ENCODE measurements around the gene SSC5D.
"Not testable (repeated sequence)": the region's sequence is repeated elsewhere in the genome, so short reads cannot be mapped to it uniquely, and the experiment has no call there.

The SSC5D gene

DNA sequence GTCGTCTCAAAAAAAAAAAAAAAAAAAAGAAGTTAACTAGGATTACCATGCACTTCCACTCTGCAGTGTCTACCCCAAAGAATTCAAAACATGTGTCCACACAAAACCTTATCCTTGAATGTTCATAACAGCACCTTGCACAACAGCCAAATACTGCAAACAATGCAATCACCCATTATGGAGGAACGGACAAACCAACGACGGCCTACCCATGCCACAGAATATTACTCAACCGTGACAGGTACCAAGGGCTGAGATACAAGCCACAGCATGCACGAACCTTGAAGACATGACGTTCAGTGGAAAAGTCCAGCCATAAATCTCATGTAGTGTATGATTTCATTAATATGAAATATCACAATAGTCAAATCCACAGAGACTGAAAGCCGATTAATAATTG is 42.2 kb upstream of the SSC5D start:
- WGBS: 84% methylated on average over 8 of the region's 8 CpGs
- peaks cover 5% of the 10 kb centered on the region; the same call in 1 of the 2 replicates for H3K4me1 ChIP-seq (ENCODE audit: insufficient read depth, low read length)

GRCh38 chr19:55447421-55448174 is 40.6 kb upstream of the SSC5D start:
- no peaks in the 10 kb centered on the region for H3K36me3 ChIP-seq (ENCODE audit: insufficient read depth, low read length)
- no peak overlapping the region for H3K9ac ChIP-seq (ENCODE audit: low read depth, low read length)
- no peak overlapping the region for H3K4me3 ChIP-seq (ENCODE audit: low read length)
- WGBS: 37% methylated on average over 16 of the region's 16 CpGs
- peaks cover 98% of the 10 kb centered on the region for H3K27me3 ChIP-seq (ENCODE audit: insufficient read depth, low read length)
- H3K27ac ChIP-seq (ENCODE audit: low read depth, low read length): no peak overlapping the region
- H3K9me3 ChIP-seq (ENCODE audit: insufficient read depth, low read depth, low read length): no peaks in the 10 kb centered on the region
- H3K4me1 ChIP-seq (ENCODE audit: insufficient read depth, low read length): no peaks in the 10 kb centered on the region; the same call in 1 of the 2 replicates

More for the DNA sequence above, 42.2 kb upstream of the SSC5D start:
- peaks cover 98% of the 10 kb centered on the region for H3K27me3 ChIP-seq (ENCODE audit: insufficient read depth, low read length)
- no peak overlapping the region for H3K4me3 ChIP-seq (ENCODE audit: low read length)
- no peaks in the 10 kb centered on the region for H3K9me3 ChIP-seq (ENCODE audit: insufficient read depth, low read depth, low read length)
- no peak overlapping the region for H3K27ac ChIP-seq (ENCODE audit: low read depth, low read length)
- no peak overlapping the region for H3K9ac ChIP-seq (ENCODE audit: low read depth, low read length)
- no peaks in the 10 kb centered on the region for H3K36me3 ChIP-seq (ENCODE audit: insufficient read depth, low read length)

DNA sequence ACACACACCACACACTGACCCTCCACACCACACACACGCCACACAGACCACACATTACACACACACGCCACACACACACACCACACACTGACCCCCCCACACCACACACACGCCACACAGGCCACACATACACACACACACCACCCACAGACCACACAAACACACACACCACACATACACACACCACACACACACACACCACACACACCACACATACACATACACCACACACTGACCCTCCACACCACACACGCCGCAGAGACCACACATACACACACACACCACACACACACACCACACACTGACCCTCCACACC is 40.1 kb upstream of the SSC5D start:
- H3K27me3 ChIP-seq (ENCODE audit: insufficient read depth, low read length): peaks cover 93% of the 10 kb centered on the region
- not testable (repeated sequence) for H3K4me3 ChIP-seq (ENCODE audit: low read length); H3K27ac ChIP-seq (ENCODE audit: low read depth, low read length); H3K9ac ChIP-seq (ENCODE audit: low read depth, low read length); H3K36me3 ChIP-seq (ENCODE audit: insufficient read depth, low read length); H3K9me3 ChIP-seq (ENCODE audit: insufficient read depth, low read depth, low read length); H3K4me1 ChIP-seq (ENCODE audit: insufficient read depth, low read length)
- WGBS: 91% methylated on average over 5 of the region's 5 CpGs

GRCh38 chr19:55449469-55449868 is 38.8 kb upstream of the SSC5D start:
- Histone ChIP-seq H3K27me3 (ENCODE audit: insufficient read depth, low read length) (peaks cover 79% of the 10 kb centered on the region), H3K36me3 (ENCODE audit: insufficient read depth, low read length) (no peaks in the 10 kb centered on the region), H3K4me3 (ENCODE audit: low read length) (no peak overlapping the region), H3K4me1 (ENCODE audit: insufficient read depth, low read length) (no peaks in the 10 kb centered on the region; the same call in 1 of the 2 replicates), H3K27ac (ENCODE audit: low read depth, low read length) (no peak overlapping the region), H3K9ac (ENCODE audit: low read depth, low read length) (no peak overlapping the region), H3K9me3 (ENCODE audit: insufficient read depth, low read depth, low read length) (no peaks in the 10 kb centered on the region)
- WGBS: 39% methylated on average over 16 of the region's 16 CpGs

DNA sequence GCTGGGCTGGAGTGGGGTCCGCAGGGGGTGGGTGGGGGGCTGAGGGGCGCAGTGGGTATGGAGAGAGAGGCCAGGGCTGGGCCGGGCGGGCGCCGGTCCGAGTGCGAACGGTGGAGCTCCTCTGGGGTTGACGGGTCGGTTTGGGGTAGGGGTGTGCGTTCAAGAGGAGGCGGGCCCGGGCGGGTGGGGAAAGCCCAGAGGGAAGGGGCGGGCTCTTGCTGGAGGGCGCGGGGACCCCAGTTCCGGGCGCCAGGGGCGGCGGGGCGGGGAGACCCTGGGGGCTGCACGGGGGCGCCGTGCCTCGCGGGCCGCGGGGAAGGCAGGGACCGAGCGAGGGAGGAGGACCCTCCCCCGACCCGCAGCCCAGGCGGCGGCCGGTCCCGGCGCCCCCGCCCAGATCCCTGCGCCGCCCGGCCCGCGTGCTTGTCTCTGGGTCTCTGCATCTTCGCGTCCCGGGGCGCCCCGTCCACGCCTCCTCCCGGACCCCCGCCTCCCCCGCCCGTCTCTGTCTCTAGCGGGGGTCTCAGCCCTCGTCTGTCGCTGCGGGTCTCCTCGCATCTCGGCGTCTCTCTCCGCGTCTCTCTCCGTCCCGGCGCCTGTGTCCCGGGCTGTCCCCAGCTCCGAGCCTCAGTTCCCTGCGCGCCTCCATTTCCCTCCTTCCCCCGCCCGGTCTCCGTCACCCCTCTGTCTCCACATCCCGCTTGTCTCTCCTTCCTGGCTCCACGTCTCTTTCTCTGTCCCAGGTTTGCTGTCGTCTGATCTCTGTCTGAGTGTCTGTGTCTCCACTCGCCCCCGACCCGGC is 36.9 kb upstream of the SSC5D start:
- no peak overlapping the region for H3K27ac ChIP-seq (ENCODE audit: low read depth, low read length)
- 3% methylated on average over 79 of the region's 80 CpGs for WGBS
- H3K27me3 ChIP-seq (ENCODE audit: insufficient read depth, low read length): peaks cover 61% of the 10 kb centered on the region
- H3K4me1 ChIP-seq (ENCODE audit: insufficient read depth, low read length): no peaks in the 10 kb centered on the region; the same call in 1 of the 2 replicates
- no peaks in the 10 kb centered on the region for H3K9me3 ChIP-seq (ENCODE audit: insufficient read depth, low read depth, low read length)
- H3K4me3 ChIP-seq (ENCODE audit: low read length): peak overlapping the region; percentile 37
- H3K36me3 ChIP-seq (ENCODE audit: insufficient read depth, low read length): no peaks in the 10 kb centered on the region
- H3K9ac ChIP-seq (ENCODE audit: low read depth, low read length): no peak overlapping the region

DNA sequence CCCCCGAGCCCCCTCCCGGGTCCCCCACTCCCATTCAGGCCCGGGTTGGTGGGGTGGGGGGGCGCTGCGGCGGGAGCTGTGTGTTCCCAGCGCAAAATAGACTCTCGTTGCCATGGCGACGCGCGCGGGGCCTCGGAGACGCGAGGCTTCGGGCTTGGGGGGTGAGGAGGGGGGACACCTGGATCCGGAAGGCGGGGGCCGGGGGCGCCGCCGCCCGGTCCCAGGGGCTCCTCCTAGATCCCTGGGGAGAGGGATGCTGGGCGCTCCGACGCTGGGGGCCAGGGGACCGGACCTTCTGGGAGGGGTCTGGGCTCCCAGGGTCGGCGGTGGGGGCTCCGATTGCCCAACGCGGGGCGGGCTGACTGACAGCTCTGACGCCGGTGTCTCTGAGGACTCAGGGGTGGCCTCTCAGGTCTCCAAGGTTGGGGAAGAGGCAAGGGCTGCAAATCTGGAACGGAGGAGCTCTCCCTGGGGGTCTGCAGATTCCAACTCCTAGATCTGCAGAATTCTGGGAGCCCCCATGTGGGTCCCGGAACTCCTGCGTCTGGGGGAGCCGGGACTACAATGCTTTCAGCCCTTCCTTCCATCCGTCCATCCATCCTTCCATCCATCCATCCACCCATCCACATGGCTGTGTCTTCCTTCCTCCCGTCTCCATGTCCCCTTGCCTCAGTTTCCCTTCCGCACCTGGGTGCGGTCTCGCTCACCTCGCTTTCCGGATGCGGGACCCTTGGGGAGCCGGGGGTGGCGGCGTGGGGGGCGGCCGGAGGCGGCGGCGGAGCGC is 36.1 kb upstream of the SSC5D start:
- no peaks in the 10 kb centered on the region; the same call in 1 of the 2 replicates for H3K4me1 ChIP-seq (ENCODE audit: insufficient read depth, low read length)
- no peak overlapping the region for H3K27ac ChIP-seq (ENCODE audit: low read depth, low read length)
- H3K27me3 ChIP-seq (ENCODE audit: insufficient read depth, low read length): peaks cover 53% of the 10 kb centered on the region
- peak overlapping the region; percentile 48 for H3K4me3 ChIP-seq (ENCODE audit: low read length)
- H3K9ac ChIP-seq (ENCODE audit: low read depth, low read length): no peak overlapping the region; the same call in 1 of the 2 replicates
- no peaks in the 10 kb centered on the region for H3K9me3 ChIP-seq (ENCODE audit: insufficient read depth, low read depth, low read length)
- no peaks in the 10 kb centered on the region for H3K36me3 ChIP-seq (ENCODE audit: insufficient read depth, low read length)
- WGBS: 5% methylated on average over 55 of the region's 57 CpGs

DNA sequence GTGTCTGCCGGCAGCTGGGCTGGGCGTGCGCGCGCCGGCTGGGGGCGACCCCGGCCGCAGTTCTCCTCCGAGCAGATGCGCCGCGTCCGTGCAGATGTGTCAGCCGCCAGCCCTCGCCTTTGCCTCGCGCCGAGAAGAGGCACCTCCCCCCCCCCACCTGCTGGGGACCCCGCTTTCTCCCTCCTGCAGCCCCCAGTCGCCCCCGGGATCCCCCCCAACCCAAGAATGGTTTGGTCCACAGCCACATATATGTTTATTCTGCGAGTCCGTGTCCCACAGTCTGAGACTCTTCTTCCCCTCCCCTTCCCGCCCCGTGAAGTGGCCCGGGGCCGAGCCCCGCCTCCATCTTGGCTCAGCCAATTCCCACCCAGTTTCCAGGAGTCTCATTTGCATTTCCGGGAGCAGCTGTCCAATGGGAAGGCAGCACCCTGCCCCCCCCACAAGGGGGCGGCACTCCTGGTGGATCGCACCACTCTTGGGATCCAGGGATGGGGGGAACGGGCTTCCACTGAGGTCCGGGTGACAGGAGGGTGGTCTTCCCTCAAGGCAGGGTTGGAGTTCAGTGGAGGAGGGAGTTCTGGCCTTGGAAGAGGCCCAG is 35.4 kb upstream of the SSC5D start:
- H3K36me3 ChIP-seq (ENCODE audit: insufficient read depth, low read length): no peaks in the 10 kb centered on the region
- no peaks in the 10 kb centered on the region; the same call in 1 of the 2 replicates for H3K4me1 ChIP-seq (ENCODE audit: insufficient read depth, low read length)
- peak overlapping the region; percentile 48 for H3K4me3 ChIP-seq (ENCODE audit: low read length)
- H3K27me3 ChIP-seq (ENCODE audit: insufficient read depth, low read length): peaks cover 46% of the 10 kb centered on the region
- no peak overlapping the region for H3K27ac ChIP-seq (ENCODE audit: low read depth, low read length)
- 8% methylated on average over 33 of the region's 34 CpGs for WGBS
- no peak overlapping the region for H3K9ac ChIP-seq (ENCODE audit: low read depth, low read length)
- H3K9me3 ChIP-seq (ENCODE audit: insufficient read depth, low read depth, low read length): no peaks in the 10 kb centered on the region

GRCh38 chr19:55453511-55454260 is 34.5 kb upstream of the SSC5D start:
- Histone ChIP-seq H3K4me3 (ENCODE audit: low read length) (no peak overlapping the region), H3K27ac (ENCODE audit: low read depth, low read length) (no peak overlapping the region), H3K9ac (ENCODE audit: low read depth, low read length) (no peak overlapping the region), H3K36me3 (ENCODE audit: insufficient read depth, low read length) (no peaks in the 10 kb centered on the region), H3K4me1 (ENCODE audit: insufficient read depth, low read length) (no peaks in the 10 kb centered on the region; the same call in 1 of the 2 replicates), H3K9me3 (ENCODE audit: insufficient read depth, low read depth, low read length) (no peaks in the 10 kb centered on the region), H3K27me3 (ENCODE audit: insufficient read depth, low read length) (peaks cover 38% of the 10 kb centered on the region)
- 90% methylated on average over 12 of the region's 12 CpGs for WGBS

DNA sequence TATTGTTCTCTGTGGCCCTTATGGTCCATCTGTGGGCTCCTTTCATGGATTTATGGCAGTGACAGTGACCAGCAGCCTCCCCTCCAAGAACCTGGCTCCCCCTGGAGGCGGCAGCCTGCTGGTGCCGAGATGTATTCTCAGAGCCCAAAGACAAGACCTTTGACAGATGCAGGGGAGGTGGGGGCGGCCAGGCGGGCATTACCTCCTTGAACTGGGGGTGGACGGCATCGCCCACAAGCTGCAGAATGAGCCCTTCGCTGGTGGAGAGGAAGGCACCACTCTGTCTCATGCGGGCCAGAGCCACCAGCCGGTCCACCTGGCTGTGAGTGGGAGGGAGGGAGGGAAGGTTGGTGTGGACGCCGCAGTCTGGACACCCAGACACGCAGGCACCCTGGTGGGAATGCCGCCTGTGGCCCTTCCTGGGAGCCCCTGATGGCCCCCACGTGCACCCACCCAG is 33.4 kb upstream of the SSC5D start:
- H3K9me3 ChIP-seq (ENCODE audit: insufficient read depth, low read depth, low read length): no peaks in the 10 kb centered on the region
- no peak overlapping the region for H3K4me3 ChIP-seq (ENCODE audit: low read length)
- H3K27ac ChIP-seq (ENCODE audit: low read depth, low read length): no peak overlapping the region
- H3K27me3 ChIP-seq (ENCODE audit: insufficient read depth, low read length): peaks cover 26% of the 10 kb centered on the region
- no peak overlapping the region for H3K9ac ChIP-seq (ENCODE audit: low read depth, low read length)
- peaks cover 3% of the 10 kb centered on the region; the same call in 1 of the 2 replicates for H3K4me1 ChIP-seq (ENCODE audit: insufficient read depth, low read length)
- 71% methylated on average over 14 of the region's 14 CpGs for WGBS
- H3K36me3 ChIP-seq (ENCODE audit: insufficient read depth, low read length): no peaks in the 10 kb centered on the region

- no peak overlapping the region for H3K9ac ChIP-seq (ENCODE audit: low read depth, low read length)
- 91% methylated on average over 11 of the region's 11 CpGs for WGBS
- H3K4me3 ChIP-seq (ENCODE audit: low read length): no peak overlapping the region
- no peak overlapping the region for H3K27ac ChIP-seq (ENCODE audit: low read depth, low read length)
- H3K36me3 ChIP-seq (ENCODE audit: insufficient read depth, low read length): no peaks in the 10 kb centered on the region
- peaks cover 11% of the 10 kb centered on the region for H3K4me1 ChIP-seq (ENCODE audit: insufficient read depth, low read length)
- peaks cover 19% of the 10 kb centered on the region for H3K27me3 ChIP-seq (ENCODE audit: insufficient read depth, low read length)
- no peaks in the 10 kb centered on the region for H3K9me3 ChIP-seq (ENCODE audit: insufficient read depth, low read depth, low read length)
Observed at GRCh38 chr19:55455576-55456235, 32.5 kb upstream of the SSC5D start.
